ENCODE data around the gene TMEM132D. TPM values are rescaled to one million over a fixed set of nuclear protein-coding genes. Genes with fewer than 3 reads are reported as not detected.

TMEM132D gene
- total and polyA plus RNA-seq, 4 donors = 0.01 to 0.14 (median 0.08) TPM

DNA sequence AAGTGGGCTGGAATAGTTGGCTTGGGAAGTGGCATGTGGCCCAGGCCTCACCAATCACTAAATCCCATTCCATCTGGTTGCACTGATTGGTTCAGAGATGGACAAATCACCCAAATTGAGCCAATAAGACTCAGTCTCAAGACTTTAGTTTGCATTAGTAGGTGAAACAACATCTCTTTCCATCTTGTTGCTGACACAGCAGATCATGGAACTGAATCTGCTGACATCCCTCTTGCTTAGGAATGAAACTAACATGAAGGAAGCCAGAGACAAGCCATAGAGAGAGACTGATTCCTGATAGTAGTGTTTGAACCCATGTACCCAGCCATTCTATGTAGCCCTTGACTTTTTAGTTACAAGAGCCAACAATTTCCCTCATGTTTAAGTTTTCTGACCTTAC is 743.5 kb downstream of the TMEM132D start:
- Histone ChIP-seq H3K27me3 (ENCODE audit: control insufficient read depth in 4 of 4, insufficient read depth in 4 of 4, low read length in 3 of 4) (no peaks in the 10 kb centered on the region), H3K27ac (ENCODE audit: low read depth in 1 of 2, low read length in 2 of 2) (no peak overlapping the region), H3K9ac (ENCODE audit: low read depth in 1 of 2, low read length in 2 of 2) (no peak overlapping the region), H3K4me3 (ENCODE audit: low read depth in 1 of 3, low read length in 3 of 3) (no peak overlapping the region), H3K4me1 (ENCODE audit: control insufficient read depth in 4 of 4, insufficient read depth in 4 of 4, low read length in 3 of 4) (no peaks in the 10 kb centered on the region), H3K36me3 (ENCODE audit: control insufficient read depth in 4 of 4, insufficient read depth in 3 of 4, low read depth in 1 of 4, low read length in 3 of 4) (no peaks in the 10 kb centered on the region), H3K9me3 (ENCODE audit: control insufficient read depth in 4 of 4, low read length in 3 of 4) (peaks cover 0 to 4% (median 0%) of the 10 kb centered on the region in 4 donors)
- DNase-seq (ENCODE audit: low spot score) = no peak
- TF ChIP-seq JUND (IDR thresholded peaks at IDR 0.05) (no peak), HNF4G (IDR thresholded peaks at IDR 0.05) (no peak), NR2F2 (IDR thresholded peaks at IDR 0.05) (no peak), FOXA2 (IDR thresholded peaks at IDR 0.05) (no peak), REST (IDR thresholded peaks at IDR 0.05) (no peak), FOXA1 (IDR thresholded peaks at IDR 0.05) (no peak), MAX (IDR thresholded peaks at IDR 0.05) (no peak), TAF1 (conservative IDR thresholded peaks at IDR 0.05) (no peak), GABPA (IDR thresholded peaks at IDR 0.05 in 1 of 2, conservative IDR thresholded peaks at IDR 0.05 in 1 of 2) (no peak), EGR1 (IDR thresholded peaks at IDR 0.05; ENCODE audit: low read depth in 2 of 2) (no peak), RXRA (IDR thresholded peaks at IDR 0.05) (no peak)
- TF ChIP-seq, protein P1, sequence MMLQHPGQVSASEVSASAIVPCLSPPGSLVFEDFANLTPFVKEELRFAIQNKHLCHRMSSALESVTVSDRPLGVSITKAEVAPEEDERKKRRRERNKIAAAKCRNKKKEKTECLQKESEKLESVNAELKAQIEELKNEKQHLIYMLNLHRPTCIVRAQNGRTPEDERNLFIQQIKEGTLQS (IDR thresholded peaks at IDR 0.05) = no peak
- TF ChIP-seq, protein P2, sequence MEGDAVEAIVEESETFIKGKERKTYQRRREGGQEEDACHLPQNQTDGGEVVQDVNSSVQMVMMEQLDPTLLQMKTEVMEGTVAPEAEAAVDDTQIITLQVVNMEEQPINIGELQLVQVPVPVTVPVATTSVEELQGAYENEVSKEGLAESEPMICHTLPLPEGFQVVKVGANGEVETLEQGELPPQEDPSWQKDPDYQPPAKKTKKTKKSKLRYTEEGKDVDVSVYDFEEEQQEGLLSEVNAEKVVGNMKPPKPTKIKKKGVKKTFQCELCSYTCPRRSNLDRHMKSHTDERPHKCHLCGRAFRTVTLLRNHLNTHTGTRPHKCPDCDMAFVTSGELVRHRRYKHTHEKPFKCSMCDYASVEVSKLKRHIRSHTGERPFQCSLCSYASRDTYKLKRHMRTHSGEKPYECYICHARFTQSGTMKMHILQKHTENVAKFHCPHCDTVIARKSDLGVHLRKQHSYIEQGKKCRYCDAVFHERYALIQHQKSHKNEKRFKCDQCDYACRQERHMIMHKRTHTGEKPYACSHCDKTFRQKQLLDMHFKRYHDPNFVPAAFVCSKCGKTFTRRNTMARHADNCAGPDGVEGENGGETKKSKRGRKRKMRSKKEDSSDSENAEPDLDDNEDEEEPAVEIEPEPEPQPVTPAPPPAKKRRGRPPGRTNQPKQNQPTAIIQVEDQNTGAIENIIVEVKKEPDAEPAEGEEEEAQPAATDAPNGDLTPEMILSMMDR (IDR thresholded peaks at IDR 0.05; ENCODE audit: low read depth, low read length, missing input control) = no peak

- H3K4me1 ChIP-seq (ENCODE audit: control insufficient read depth in 4 of 4, insufficient read depth in 4 of 4, low read length in 3 of 4) = no peaks in the 10 kb centered on the region
- H3K9ac ChIP-seq (ENCODE audit: low read depth in 1 of 2, low read length in 2 of 2) = no peak overlapping the region
- H3K27ac ChIP-seq (ENCODE audit: low read depth in 1 of 2, low read length in 2 of 2) = no peak overlapping the region
- WGBS = 43% methylated on average over 10 of the region's 10 CpGs
- no peaks in the 10 kb centered on the region for H3K9me3 ChIP-seq (ENCODE audit: control insufficient read depth in 4 of 4, low read length in 3 of 4)
- H3K4me3 ChIP-seq (ENCODE audit: low read depth in 1 of 3, low read length in 3 of 3) = no peak overlapping the region
- H3K27me3 ChIP-seq (ENCODE audit: control insufficient read depth in 4 of 4, insufficient read depth in 4 of 4, low read length in 3 of 4) = no peaks in the 10 kb centered on the region
- H3K36me3 ChIP-seq (ENCODE audit: control insufficient read depth in 4 of 4, insufficient read depth in 3 of 4, low read depth in 1 of 4, low read length in 3 of 4) = no peaks in the 10 kb centered on the region
- DNase-seq (ENCODE audit: low spot score) = no peak
- TF ChIP-seq MAX (IDR thresholded peaks at IDR 0.05) = no peak
- no peak for TF ChIP-seq NR2F2 (IDR thresholded peaks at IDR 0.05)
- TF ChIP-seq, protein P2 (IDR thresholded peaks at IDR 0.05; ENCODE audit: low read depth, low read length, missing input control) = no peak
- no peak for TF ChIP-seq FOXA1 (IDR thresholded peaks at IDR 0.05)
- no peak for TF ChIP-seq FOXA2 (IDR thresholded peaks at IDR 0.05)
- no peak for TF ChIP-seq ZBTB33 (IDR thresholded peaks at IDR 0.05)
- no peak for TF ChIP-seq JUND (IDR thresholded peaks at IDR 0.05)
- TF ChIP-seq YY1 (IDR thresholded peaks at IDR 0.05) = no peak
- TF ChIP-seq EGR1 (IDR thresholded peaks at IDR 0.05; ENCODE audit: low read depth in 2 of 2) = no peak
- TF ChIP-seq RAD21 (IDR thresholded peaks at IDR 0.05) = no peak
- no peak for TF ChIP-seq RXRA (IDR thresholded peaks at IDR 0.05)
- TF ChIP-seq HNF4G (IDR thresholded peaks at IDR 0.05) = no peak
- no peak for TF ChIP-seq HNF4A (conservative IDR thresholded peaks at IDR 0.05)
- no peak for TF ChIP-seq SP1 (IDR thresholded peaks at IDR 0.05)
- TF ChIP-seq GABPA (IDR thresholded peaks at IDR 0.05 in 1 of 2, conservative IDR thresholded peaks at IDR 0.05 in 1 of 2) = no peak
Measured at GRCh38 chr12:129152351-129153104, 751.3 kb downstream of the TMEM132D start.

Measured in liver (tissue), 9 donors.